Panc1 (cell line): ENCODE data around the gene CSTF1. TPM values are rescaled to one million over a fixed set of nuclear protein-coding genes. Genes with fewer than 3 reads are reported as not detected.

Experiments
- ATAC-seq: fragments of 200-7000 bp; cut with Tn5 transposase; 2 replicates; pipeline ENCODE4 v1.9.1; 2020; ENCODE audit warnings: mild to moderate bottlenecking, moderate library complexity
- BruUV-seq: library from RNA; stranded (reverse); fragments of 400-500 nt; replicated peaks from 2 replicates; lab custom pipeline; 2021; lab: Mats Ljungman, UMichigan
- CTCF ChIA-PET: fragments of 300-600 bp; sonication (Branson Sonifier 250); formaldehyde crosslinking; loops from one replicate; lab custom pipeline; 2022; ENCODE audit warnings: antibody characterized with exemption; lab: Charles Lee
- POLR2A ChIA-PET: fragments of 300-600 bp; sonication (Branson Sonifier 250); formaldehyde crosslinking; loops from one replicate; lab custom pipeline; 2022; ENCODE audit warnings: antibody characterized with exemption; lab: Charles Lee
- DNase-seq: peaks from one replicate; pipeline ENCODE4 v3.0.0-alpha.2; 2010; ENCODE audit warnings: low read depth, low spot score
- H3K27ac ChIP-seq: 2 replicates; pipeline ENCODE4 v1.5.1; 2011; ENCODE audit warnings: mild to moderate bottlenecking, low read length, inconsistent platforms
- H3K27me3 ChIP-seq: fragments of 200-500 bp; sonication (Bioruptor generic); 2 replicates; pipeline ENCODE4 v1.6.0; 2014; ENCODE audit warnings: low read length, inconsistent platforms; ENCODE audit not compliant: control insufficient read depth, insufficient read depth
- H3K36me3 ChIP-seq: fragments of 200-500 bp; sonication (Bioruptor generic); 2 replicates; pipeline ENCODE4 v1.5.1; 2014; ENCODE audit warnings: inconsistent platforms, mild to moderate bottlenecking, low read length, moderate library complexity; ENCODE audit not compliant: control insufficient read depth, insufficient read depth
- H3K4me1 ChIP-seq: 2 replicates; pipeline ENCODE4 v1.5.1; 2011; ENCODE audit warnings: inconsistent platforms, mild to moderate bottlenecking, low read length, moderate library complexity; ENCODE audit not compliant: control insufficient read depth, insufficient read depth
- H3K4me3 ChIP-seq, 2 experiments: 2 replicates each; pipeline ENCODE4 v1.5.1; 2011 to 2012; ENCODE audit warnings: low read depth in 2 of 2, low read length in 2 of 2, mild to moderate bottlenecking in 2 of 2, inconsistent platforms in 1 of 2, moderate library complexity in 1 of 2
- H3K9me3 ChIP-seq: fragments of 200-500 bp; sonication (Bioruptor generic); 2 replicates; pipeline ENCODE4 v1.5.1; 2014; ENCODE audit warnings: low read depth, mild to moderate bottlenecking, inconsistent platforms, low read length, moderate library complexity; ENCODE audit not compliant: control insufficient read depth, insufficient read depth
- CTCF ChIP-seq: fragments of 450-650 bp; IDR thresholded peaks from 2 replicates; pipeline ENCODE4 v1.5.1; 2017; ENCODE audit warnings: mild to moderate bottlenecking
- POLR2AphosphoS5 ChIP-seq: IDR thresholded peaks from 2 replicates; pipeline ENCODE4 v1.6.1; 2012; ENCODE audit warnings: mild to moderate bottlenecking, low read depth, low read length, moderate library complexity
- REST ChIP-seq, 2 experiments: IDR thresholded peaks; 2 replicates each; pipeline ENCODE4 v1.6.1; 2011 to 2012; ENCODE audit warnings: low read depth in 2 of 2, control low read depth in 1 of 2, low read length in 1 of 2, mild to moderate bottlenecking in 1 of 2, moderate library complexity in 1 of 2; ENCODE audit not compliant: insufficient read depth in 1 of 2
- SIN3A ChIP-seq: IDR thresholded peaks from 2 replicates; pipeline ENCODE4 v1.6.1; 2012; ENCODE audit warnings: low read depth, mild to moderate bottlenecking, low read length, moderate library complexity, borderline replicate concordance; ENCODE audit not compliant: insufficient read depth
- TCF7L2 ChIP-seq: IDR thresholded peaks from 2 replicates; pipeline ENCODE4 v1.6.1; 2011; ENCODE audit warnings: mild to moderate bottlenecking, low read depth, low read length, inconsistent platforms
- in situ Hi-C: cut with HindIII; loops from 2 replicates; pipeline ENCODE4 v1.10.0; 2016; ENCODE audit warnings: low sequenced_read_pairs, low pct_unique_long_range_greater_than_20kb
- intact Hi-C: fragments of 100-400 bp; cut with micrococcal nuclease; formaldehyde crosslinking; loops from one replicate; pipeline ENCODE4 v1.10.0; 2022; ENCODE audit not compliant: unreplicated experiment
- total RNA-seq: library from RNA; stranded (reverse); gene quantifications from one replicate; pipeline ENCODE4 v1.2.1, GENCODE V29; 2021; ENCODE audit not compliant: unreplicated experiment

The CSTF1 gene
- total RNA-seq, 1 experiment from 2014 or later = 46.3 TPM

- no peaks in the 10 kb centered on the region for H3K4me1 ChIP-seq
- H3K36me3 ChIP-seq = peaks cover 50% of the 10 kb centered on the region
- intact Hi-C loops (no loop called here), in situ Hi-C loops (no loop called here)
- no peak overlapping the region for H3K4me3 ChIP-seq
- ATAC-seq (no peak), DNase-seq (no peak)
- no peaks in the 10 kb centered on the region for H3K27me3 ChIP-seq
- H3K27ac ChIP-seq = no peak overlapping the region
- TF ChIP-seq REST (IDR thresholded peaks at IDR 0.05; ENCODE audit: insufficient read depth in 1 of 2, low read depth in 2 of 2, low read length in 1 of 2) (no peak), POLR2AphosphoS5 (no peak), TCF7L2 (no peak), CTCF (no peak), SIN3A (no peak)
- ChIA-PET POLR2A (no interaction called here), CTCF (no interaction called here)
- no peaks in the 10 kb centered on the region for H3K9me3 ChIP-seq
- BruUV-seq = no TSS peak
Observed at GRCh38 chr20:56380375-56380774, 12.1 kb upstream of the CSTF1 start.

GRCh38 chr20:56381501-56381900 lies 10.9 kb upstream of the CSTF1 start:
- ATAC-seq = no peak
- CTCF ChIA-PET = interaction anchor here (0.6 kb wide), 2 partner anchors 10 to 327 kb away, joined by 3 to 4 read pairs; no protein-coding TSS in a partner anchor
- H3K4me3 ChIP-seq = no peak overlapping the region
- POLR2A ChIA-PET = no interaction called here
- TF ChIP-seq TCF7L2 = no peak
- no peak for TF ChIP-seq REST (IDR thresholded peaks at IDR 0.05; ENCODE audit: insufficient read depth in 1 of 2, low read depth in 2 of 2, low read length in 1 of 2)
- no peak for TF ChIP-seq CTCF
- no peak for TF ChIP-seq SIN3A
- TF ChIP-seq POLR2AphosphoS5 = no peak
- H3K27ac ChIP-seq = no peak overlapping the region
- H3K36me3 ChIP-seq = peaks cover 40% of the 10 kb centered on the region
- no peaks in the 10 kb centered on the region for H3K4me1 ChIP-seq
- no peaks in the 10 kb centered on the region for H3K9me3 ChIP-seq
- DNase-seq = no peak
- no peaks in the 10 kb centered on the region for H3K27me3 ChIP-seq
- no TSS peak for BruUV-seq
- in situ Hi-C loops (no loop called here), intact Hi-C loops (no loop called here)
